Mucosa of rectum (tissue), 2 donors: Measurements from ENCODE around the gene TYMS.

Experiments used
- H3K27ac ChIP-seq, 2 donors: one replicate each; pipeline ENCODE4 v1.7.0; 2013; ENCODE audit warnings: inconsistent platforms in 2 of 2, low read depth in 2 of 2, low read length in 2 of 2
- H3K27me3 ChIP-seq, 2 donors: one replicate each; pipeline ENCODE4 v1.7.0; 2013; ENCODE audit warnings: low read length in 2 of 2; ENCODE audit not compliant: control insufficient read depth in 2 of 2, insufficient read depth in 2 of 2
- H3K36me3 ChIP-seq, 2 donors: one replicate each; pipeline ENCODE4 v1.7.0; 2013; ENCODE audit warnings: low read length in 2 of 2; ENCODE audit not compliant: control insufficient read depth in 2 of 2, insufficient read depth in 2 of 2
- H3K4me1 ChIP-seq, 2 donors: one replicate each; pipeline ENCODE4 v1.7.0; 2013; ENCODE audit warnings: low read length in 2 of 2, mild to moderate bottlenecking in 1 of 2; ENCODE audit not compliant: control insufficient read depth in 2 of 2, insufficient read depth in 2 of 2
- H3K4me3 ChIP-seq, 2 donors: one replicate each; pipeline ENCODE4 v1.7.0; 2013; ENCODE audit warnings: low read length in 2 of 2
- H3K9ac ChIP-seq, 2 donors: one replicate each; pipeline ENCODE4 v1.7.0; 2013; ENCODE audit warnings: low read length in 2 of 2, low read depth in 1 of 2, mild to moderate bottlenecking in 1 of 2
- H3K9me3 ChIP-seq, 2 donors: one replicate each; pipeline ENCODE4 v1.7.0; 2013; ENCODE audit warnings: low read length in 2 of 2; ENCODE audit not compliant: control insufficient read depth in 2 of 2
- donor health status: healthy.
- donor health status: Normal muscosa, but diverticular disease.

The TYMS gene

DNA sequence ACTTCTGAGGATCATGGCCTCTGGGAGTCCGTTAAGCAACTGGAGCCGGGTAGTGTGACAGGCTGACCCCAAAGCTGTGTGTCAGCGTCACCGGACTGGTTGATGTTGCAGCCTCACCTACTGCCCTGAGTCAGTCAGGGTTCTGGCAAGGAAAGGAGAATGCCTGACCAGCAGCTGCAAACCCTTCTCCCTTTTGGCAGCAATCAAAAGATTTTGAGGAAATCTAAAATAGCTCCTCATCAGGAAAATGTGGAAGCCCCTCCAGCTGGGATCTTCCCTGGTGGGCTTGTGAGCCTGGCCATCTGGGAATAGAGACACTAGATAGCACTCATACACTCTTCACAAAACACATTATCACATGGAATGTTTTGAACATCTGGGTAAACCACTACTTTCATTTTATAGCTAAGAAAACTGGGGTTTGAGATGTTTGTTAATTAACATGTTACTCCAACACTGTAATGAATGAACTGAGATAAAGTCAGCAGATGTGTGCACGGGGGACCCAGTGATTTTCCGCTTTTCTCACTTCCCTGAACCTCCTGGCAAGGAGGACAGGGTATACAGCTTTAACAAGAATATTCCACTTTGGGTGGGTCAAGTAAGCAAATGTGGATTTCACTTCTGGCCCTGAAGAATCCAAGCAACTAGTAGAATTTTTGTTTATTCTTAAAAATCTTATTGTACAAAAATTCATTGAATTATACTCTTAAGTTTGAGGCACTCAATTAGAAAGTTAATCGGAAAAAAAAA lies 36.0 kb upstream of the TYMS start:
- no peak overlapping the region for H3K27ac ChIP-seq
- no peaks in the 10 kb centered on the region for H3K9me3 ChIP-seq
- no peak overlapping the region for H3K4me3 ChIP-seq
- no peak overlapping the region for H3K9ac ChIP-seq
- H3K4me1 ChIP-seq = no peaks in the 10 kb centered on the region
- H3K27me3 ChIP-seq = no peaks in the 10 kb centered on the region
- H3K36me3 ChIP-seq = no peaks in the 10 kb centered on the region

DNA sequence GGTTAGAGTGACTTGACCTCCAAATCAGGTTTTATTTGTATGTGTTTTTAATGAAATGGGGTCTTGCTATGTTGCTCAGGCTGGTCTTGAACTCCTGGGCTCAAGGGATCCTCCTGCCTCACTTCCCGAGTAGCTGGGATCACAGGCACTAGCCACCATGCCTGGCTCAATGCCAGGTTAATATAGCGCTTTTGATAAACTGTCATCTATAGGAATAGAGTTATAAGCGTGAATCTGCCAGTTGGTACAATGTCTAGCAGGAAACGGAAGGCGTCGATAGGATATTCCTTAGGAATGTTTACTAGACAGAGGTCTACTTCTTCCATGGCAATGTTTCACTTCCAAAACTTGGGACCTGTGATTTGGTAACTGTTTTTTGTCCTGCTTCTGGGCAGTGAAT lies 35.2 kb upstream of the TYMS start:
- no peaks in the 10 kb centered on the region for H3K4me1 ChIP-seq
- H3K9ac ChIP-seq = no peak overlapping the region

DNA sequence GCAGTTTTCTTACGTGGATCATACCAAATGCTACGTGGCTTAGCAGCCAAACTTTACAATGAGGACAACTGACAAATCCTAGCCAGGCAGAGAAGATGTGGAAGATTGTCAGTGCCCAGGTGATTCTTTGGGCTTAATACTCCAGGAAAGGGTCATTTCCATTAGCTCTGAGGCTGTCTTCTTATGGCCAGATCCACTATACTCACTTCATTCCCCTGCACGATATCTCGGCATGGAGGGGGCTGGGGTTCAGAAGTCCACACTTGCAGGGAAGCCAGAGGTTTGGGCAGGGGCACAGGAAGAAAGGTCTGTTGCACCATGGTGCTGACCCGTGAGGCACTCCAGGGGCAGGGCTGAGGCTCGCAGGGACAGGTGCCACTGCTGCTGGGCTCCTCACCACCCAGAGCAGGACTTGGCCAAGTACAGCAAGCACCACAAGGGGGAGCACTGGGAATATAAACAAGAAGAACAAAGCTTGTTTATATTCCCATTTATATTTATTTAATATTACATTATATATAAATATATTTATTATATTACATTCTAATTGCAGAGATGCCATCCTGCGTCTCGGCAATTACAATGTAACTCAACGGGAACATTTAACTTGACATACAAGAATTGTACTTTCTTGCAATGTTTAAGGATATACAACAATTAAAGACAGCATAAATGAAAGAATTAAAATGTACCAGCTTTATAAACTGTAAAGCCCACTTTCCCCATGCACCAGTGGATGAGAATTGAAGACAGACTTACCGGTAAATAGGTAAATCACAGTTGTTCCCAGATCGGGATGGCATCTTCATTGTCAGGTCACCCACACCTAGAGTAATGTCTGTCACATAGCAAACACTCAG lies 33.5 kb upstream of the TYMS start:
- Histone ChIP-seq H3K4me3 (no peak overlapping the region), H3K27me3 (peaks cover 0 to 3% of the 10 kb centered on the region in 2 donors), H3K36me3 (no peaks in the 10 kb centered on the region), H3K9me3 (no peaks in the 10 kb centered on the region), H3K9ac (no peak overlapping the region), H3K27ac (no peak overlapping the region), H3K4me1 (no peaks in the 10 kb centered on the region)

More for the DNA sequence above, 35.2 kb upstream of the TYMS start:
- Histone ChIP-seq H3K27ac (no peak overlapping the region), H3K36me3 (no peaks in the 10 kb centered on the region), H3K4me3 (no peak overlapping the region), H3K27me3 (no peaks in the 10 kb centered on the region), H3K9me3 (no peaks in the 10 kb centered on the region)

DNA sequence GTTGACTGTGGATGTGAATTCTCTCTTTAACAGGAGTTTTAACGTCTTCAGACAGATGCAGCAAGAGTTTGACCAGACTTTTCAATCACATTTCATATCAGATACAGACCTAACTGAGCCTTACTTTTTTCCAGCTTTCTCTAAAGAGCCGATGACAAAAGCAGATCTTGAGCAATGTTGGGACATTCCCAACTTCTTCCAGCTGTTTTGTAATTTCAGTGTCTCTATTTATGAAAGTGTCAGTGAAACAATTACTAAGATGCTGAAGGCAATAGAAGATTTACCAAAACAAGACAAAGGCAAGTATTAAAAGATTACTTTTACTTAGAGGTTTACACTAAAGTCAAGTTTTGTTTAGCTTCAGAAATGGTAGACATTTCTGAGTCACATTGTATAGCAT lies 30.2 kb upstream of the TYMS start:
- peaks cover 0 to 3% of the 10 kb centered on the region in 2 donors for H3K27me3 ChIP-seq
- no peak overlapping the region for H3K27ac ChIP-seq
- H3K9ac ChIP-seq = no peak overlapping the region
- no peaks in the 10 kb centered on the region for H3K36me3 ChIP-seq
- H3K9me3 ChIP-seq = no peaks in the 10 kb centered on the region
- H3K4me1 ChIP-seq = no peaks in the 10 kb centered on the region
- H3K4me3 ChIP-seq = no peak overlapping the region

DNA sequence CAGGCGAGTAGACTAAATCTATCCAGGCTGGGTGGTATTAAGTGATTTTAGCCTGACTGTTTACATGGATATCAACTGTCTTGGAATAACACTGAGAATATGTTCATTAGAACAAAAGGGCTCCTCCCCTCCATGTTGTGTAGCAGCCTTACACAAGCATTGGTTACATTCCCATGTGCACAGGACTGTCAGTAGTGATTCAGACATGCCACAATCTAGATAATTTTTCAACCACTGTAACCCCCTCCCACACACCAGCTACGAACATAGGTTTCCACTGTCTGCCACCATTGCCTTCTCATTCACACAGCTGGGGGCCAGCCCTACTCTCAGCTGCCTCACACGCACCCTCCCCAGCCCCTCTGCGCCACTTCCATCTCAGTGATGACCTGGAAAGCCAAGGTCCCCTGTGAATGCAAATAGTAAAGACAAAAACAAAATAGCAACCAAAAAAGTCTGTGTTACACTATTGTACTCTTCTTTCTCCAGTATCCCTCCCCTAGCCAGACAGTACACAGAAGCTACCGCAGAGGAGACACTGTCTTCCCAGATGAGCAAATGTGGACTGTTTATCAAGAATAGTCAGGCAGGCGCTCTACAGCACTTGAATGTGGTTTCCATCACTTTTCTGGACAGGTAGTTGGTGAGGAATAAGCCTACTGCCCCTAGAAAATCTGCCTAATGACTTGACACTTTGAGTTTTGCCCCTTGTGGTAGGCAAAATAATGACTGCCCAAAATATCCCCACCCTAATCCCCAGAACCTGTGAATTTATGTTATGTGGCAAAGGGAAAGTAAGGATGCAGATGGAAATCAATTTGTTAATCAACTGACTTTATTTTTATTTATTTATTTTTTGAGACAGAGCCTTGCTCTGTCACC lies 27.9 kb upstream of the TYMS start:
- no peaks in the 10 kb centered on the region for H3K4me1 ChIP-seq
- no peak overlapping the region for H3K4me3 ChIP-seq
- no peak overlapping the region for H3K27ac ChIP-seq
- H3K9ac ChIP-seq = no peak overlapping the region
- H3K27me3 ChIP-seq = peaks cover 0 to 3% of the 10 kb centered on the region in 2 donors
- no peaks in the 10 kb centered on the region for H3K9me3 ChIP-seq
- no peaks in the 10 kb centered on the region for H3K36me3 ChIP-seq

DNA sequence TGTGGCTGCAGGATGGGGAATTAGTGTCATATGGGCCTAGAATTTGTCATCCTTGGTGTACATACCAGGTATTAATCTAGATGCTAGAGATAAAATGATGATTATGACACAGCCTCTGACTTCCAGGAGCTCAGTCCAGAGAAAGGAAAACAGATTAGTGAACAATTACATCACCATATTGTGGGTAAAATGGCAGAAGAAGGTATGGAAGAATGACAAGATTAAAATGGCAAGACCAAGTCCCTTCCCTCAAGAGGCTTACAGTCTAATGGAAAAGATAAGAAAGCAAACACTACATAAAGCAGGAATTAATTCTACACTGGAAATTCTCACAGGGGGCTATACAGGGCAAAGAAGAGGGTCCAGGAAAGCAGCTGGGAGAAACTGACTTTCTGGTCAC lies 25.9 kb upstream of the TYMS start:
- H3K36me3 ChIP-seq = no peaks in the 10 kb centered on the region
- H3K4me3 ChIP-seq = no peak overlapping the region
- no peaks in the 10 kb centered on the region for H3K4me1 ChIP-seq
- no peak overlapping the region for H3K9ac ChIP-seq
- H3K9me3 ChIP-seq = no peaks in the 10 kb centered on the region
- peaks cover 0 to 3% of the 10 kb centered on the region in 2 donors for H3K27me3 ChIP-seq
- no peak overlapping the region for H3K27ac ChIP-seq

DNA sequence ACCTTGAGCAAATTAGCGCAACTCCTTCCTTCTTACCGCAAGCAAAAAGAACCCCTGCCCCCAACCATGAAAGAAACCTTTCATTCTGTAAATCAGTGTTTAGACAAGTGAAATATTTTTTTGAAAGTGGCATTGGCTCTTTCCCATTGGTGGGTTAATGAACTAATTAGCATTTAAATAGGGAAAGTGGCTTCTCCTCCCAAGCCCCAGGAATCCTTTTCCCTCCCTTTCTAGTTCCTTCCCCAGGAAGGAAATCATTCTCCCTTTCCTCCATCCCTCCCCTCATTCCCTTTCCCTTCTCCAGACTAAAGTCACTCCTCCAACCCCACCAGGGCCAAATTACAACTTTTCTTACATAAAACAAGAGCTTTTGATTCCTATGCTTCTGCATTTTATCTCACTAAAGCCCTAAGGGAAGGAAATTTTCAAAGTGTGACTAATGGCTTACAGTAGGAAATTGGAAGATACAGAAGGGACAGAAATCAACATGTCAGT lies 22.9 kb upstream of the TYMS start:
- Histone ChIP-seq H3K36me3 (no peaks in the 10 kb centered on the region), H3K9ac (no peak overlapping the region), H3K4me3 (no peak overlapping the region), H3K27ac (no peak overlapping the region), H3K4me1 (no peaks in the 10 kb centered on the region), H3K9me3 (no peaks in the 10 kb centered on the region), H3K27me3 (no peaks in the 10 kb centered on the region)

DNA sequence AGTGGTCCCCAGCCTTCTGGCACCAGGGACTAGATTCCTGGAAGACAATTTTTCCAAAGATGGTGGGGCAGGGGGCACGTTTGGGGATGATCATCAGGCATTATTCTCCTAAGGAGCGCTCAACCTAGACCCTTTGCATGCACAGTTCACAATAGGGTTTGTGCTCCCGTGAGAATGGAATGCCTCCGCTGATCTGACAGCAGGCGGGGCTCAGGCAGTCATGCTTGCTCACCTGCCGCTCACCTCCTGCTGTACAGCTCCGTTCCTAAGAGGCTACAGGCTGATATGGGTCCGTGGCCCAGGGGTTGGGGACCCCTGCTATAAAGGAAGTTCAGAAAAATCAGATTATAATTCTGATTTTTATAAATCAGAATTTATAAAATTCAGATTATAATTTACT lies 22.3 kb upstream of the TYMS start:
- no peak overlapping the region for H3K27ac ChIP-seq
- H3K36me3 ChIP-seq = no peaks in the 10 kb centered on the region
- no peak overlapping the region for H3K4me3 ChIP-seq
- no peak overlapping the region for H3K9ac ChIP-seq
- no peaks in the 10 kb centered on the region for H3K4me1 ChIP-seq
- no peaks in the 10 kb centered on the region for H3K27me3 ChIP-seq
- H3K9me3 ChIP-seq = no peaks in the 10 kb centered on the region

DNA sequence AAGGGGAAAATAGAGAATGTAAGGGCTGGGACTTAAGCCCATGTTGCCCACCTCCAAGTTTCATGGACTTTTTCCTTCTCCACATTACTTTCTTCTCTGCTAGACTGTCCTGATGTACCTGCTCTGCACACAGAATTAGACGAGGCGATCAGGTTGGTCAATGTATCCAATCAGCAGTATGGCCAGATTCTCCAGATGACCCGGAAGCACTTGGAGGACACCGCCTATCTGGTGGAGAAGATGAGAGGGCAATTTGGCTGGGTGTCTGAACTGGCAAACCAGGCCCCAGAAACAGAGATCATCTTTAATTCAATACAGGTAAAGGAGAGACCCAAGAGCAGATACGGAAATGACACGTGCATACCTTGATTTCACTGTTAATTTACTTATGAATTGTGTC lies 16.2 kb upstream of the TYMS start:
- H3K9me3 ChIP-seq = no peaks in the 10 kb centered on the region
- no peak overlapping the region for H3K4me3 ChIP-seq
- no peaks in the 10 kb centered on the region for H3K36me3 ChIP-seq
- no peaks in the 10 kb centered on the region for H3K4me1 ChIP-seq
- H3K9ac ChIP-seq = no peak overlapping the region
- H3K27me3 ChIP-seq = no peaks in the 10 kb centered on the region
- H3K27ac ChIP-seq = no peak overlapping the region
